Endothelial cell of umbilical vein (primary cell): ENCODE measurements around the gene TEX11. TPM values are rescaled to one million over a fixed set of nuclear protein-coding genes. Genes with fewer than 3 reads are reported as not detected.
"Not testable (repeated sequence)": the region's sequence is repeated elsewhere in the genome, so short reads cannot be mapped to it uniquely, and the experiment has no call there.

ENCODE experiments used
- BruUV-seq: library from RNA; stranded (reverse); fragments of 400-500 nt; replicated peaks from 2 replicates; lab custom pipeline; 2021; lab: Mats Ljungman, UMichigan
- CTCF ChIA-PET: fragments of 300-600, 350-600 bp; sonication (Branson Sonifier 250); formaldehyde crosslinking; loops from one replicate; lab custom pipeline; 2021; ENCODE audit warnings: antibody characterized with exemption, inconsistent platforms; lab: Charles Lee
- POLR2A ChIA-PET: fragments of 300-600, 350-600 bp; sonication (Branson Sonifier 250); formaldehyde crosslinking; loops from one replicate; lab custom pipeline; 2021; ENCODE audit warnings: antibody characterized with exemption, inconsistent platforms; lab: Charles Lee
- DNase-seq: peaks from one replicate; pipeline ENCODE4 v3.0.0-alpha.2; 2011; ENCODE audit warnings: low read depth, low spot score
- FAIRE-seq: peaks from 2 replicates; lab custom pipeline; 2011; peaks lifted over from hg19 to GRCh38; lab: Jason Lieb, UNC
- H2AFZ ChIP-seq: 2 replicates; pipeline ENCODE4 v1.6.0; 2012; ENCODE audit warnings: low read depth, low read length, control low read depth, inconsistent platforms
- H3K27ac ChIP-seq: 2 replicates; pipeline ENCODE4 v1.5.1; 2011; ENCODE audit warnings: low read depth, mild to moderate bottlenecking, control low read depth, low read length, moderate library complexity; ENCODE audit not compliant: insufficient read depth
- H3K27me3 ChIP-seq, 2 experiments: 2 replicates each; pipeline versions ENCODE4 v1.6.0 to v1.6.1; 2011; ENCODE audit warnings: low read length in 2 of 2, mixed read lengths in 1 of 2; ENCODE audit not compliant: control insufficient read depth in 2 of 2, insufficient read depth in 2 of 2
- H3K36me3 ChIP-seq, 2 experiments: 2 replicates in 1 of 2; 3 replicates in 1 of 2; pipeline ENCODE4 v1.5.1; 2011; ENCODE audit warnings: low read length in 2 of 2, mild to moderate bottlenecking in 1 of 2, moderate library complexity in 1 of 2; ENCODE audit not compliant: control insufficient read depth in 2 of 2, insufficient read depth in 2 of 2; ENCODE audit errors: extremely low read depth in 1 of 2
- H3K4me1 ChIP-seq: 3 replicates; pipeline ENCODE4 v1.5.1; 2011; ENCODE audit warnings: mild to moderate bottlenecking, low read length; ENCODE audit not compliant: control insufficient read depth, insufficient read depth; ENCODE audit errors: extremely low read depth
- H3K4me2 ChIP-seq: 2 replicates; pipeline ENCODE4 v1.6.1; 2011; ENCODE audit warnings: low read length, control low read depth, mixed read lengths; ENCODE audit not compliant: insufficient read depth
- H3K4me3 ChIP-seq, 3 experiments: fragments of 200-600 bp in 1 of 3; sonication (generic), shearing (Covaris generic) in 1 of 3; replicated peaks in 1 of 3; 2 replicates each; pipeline ENCODE4 v1.5.1; 2011 to 2016; ENCODE audit warnings: control low read depth in 3 of 3, low read length in 3 of 3, mild to moderate bottlenecking in 2 of 3, inconsistent platforms in 1 of 3, low read depth in 1 of 3, moderate library complexity in 1 of 3; ENCODE audit not compliant: insufficient read depth in 1 of 3
- H3K79me2 ChIP-seq: 2 replicates; pipeline ENCODE4 v1.6.0; 2012; ENCODE audit warnings: low read length, inconsistent platforms; ENCODE audit not compliant: control insufficient read depth, insufficient read depth
- H3K9ac ChIP-seq: replicated peaks from 2 replicates; pipeline ENCODE3; 2011; ENCODE audit warnings: low read length, control low read depth; ENCODE audit not compliant: insufficient read depth; ENCODE audit errors: extremely low read depth
- H3K9me1 ChIP-seq: replicated peaks from 3 replicates; pipeline ENCODE4 v1.6.0; 2011; ENCODE audit warnings: mild to moderate bottlenecking, low read length; ENCODE audit not compliant: control insufficient read depth, insufficient read depth; ENCODE audit errors: extremely low read depth
- H3K9me3 ChIP-seq: replicated peaks from 2 replicates; pipeline ENCODE4 v1.5.1; 2012; ENCODE audit warnings: low read length, inconsistent platforms; ENCODE audit not compliant: control insufficient read depth, insufficient read depth
- H4K20me1 ChIP-seq: replicated peaks from 2 replicates; pipeline ENCODE3; 2011; ENCODE audit warnings: mild to moderate bottlenecking, low read length; ENCODE audit not compliant: control insufficient read depth, insufficient read depth; ENCODE audit errors: extremely low read depth
- EZH2 ChIP-seq: IDR thresholded peaks from 2 replicates; pipeline ENCODE4 v1.6.1; 2012; ENCODE audit warnings: borderline replicate concordance, low read depth, mild to moderate bottlenecking, moderate library complexity, low read length, inconsistent platforms; ENCODE audit not compliant: severe bottlenecking
- FOS ChIP-seq: IDR thresholded peaks from 2 replicates; pipeline ENCODE4 v1.6.1; 2011; ENCODE audit warnings: mild to moderate bottlenecking, low read length, moderate library complexity, borderline replicate concordance; ENCODE audit not compliant: insufficient read depth
- GATA2 ChIP-seq: IDR thresholded peaks from 2 replicates; pipeline ENCODE4 v1.7.0; 2011; ENCODE audit warnings: low read depth, mild to moderate bottlenecking, moderate library complexity, mixed read lengths, low read length; ENCODE audit not compliant: insufficient read length, insufficient read depth
- JUN ChIP-seq: IDR thresholded peaks from 2 replicates; pipeline ENCODE4 v1.6.1; 2011; ENCODE audit warnings: borderline replicate concordance, low read depth; ENCODE audit not compliant: insufficient read length, insufficient read depth
- MYC ChIP-seq: IDR thresholded peaks from one replicate; pipeline ENCODE4 v1.6.1; 2011; ENCODE audit warnings: mild to moderate bottlenecking, low read depth, low read length
- POLR2A ChIP-seq: IDR thresholded peaks from 2 replicates; pipeline ENCODE4 v1.6.1; 2012; ENCODE audit warnings: low read depth, mild to moderate bottlenecking, control low read depth, low read length
- POLR2AphosphoS5 ChIP-seq: IDR thresholded peaks from 2 replicates; pipeline ENCODE4 v1.6.1; 2012; ENCODE audit warnings: low read depth, mild to moderate bottlenecking, control low read depth, low read length, moderate library complexity; ENCODE audit not compliant: insufficient read depth
- dilution Hi-C: fragments of 300-500 bp; cut with MboI; formaldehyde crosslinking; loops from one replicate; pipeline ENCODE4 v1.15.0; 2019; ENCODE audit warnings: low sequenced_read_pairs; ENCODE audit not compliant: extremely low pct_ligation_motif_present
- intact Hi-C: fragments of 100-400 bp; cut with micrococcal nuclease; formaldehyde crosslinking; loops from one replicate; pipeline ENCODE4 v1.10.0; 2022
- polyA plus RNA-seq, 4 experiments: library from polyadenylated mRNA; depleted of rRNA in 3 of 4; stranded (reverse) in 3 of 4; unstranded in 1 of 4; fragments of >200 nt; gene quantifications; 2 replicates each; pipeline versions ENCODE4 v1.2.1 to v1.2.3, GENCODE V29; 2011 to 2012; ENCODE audit warnings: missing spikeins in 1 of 4
- total RNA-seq: library from RNA; stranded (reverse); gene quantifications from 2 replicates; pipeline ENCODE4 v1.2.3, GENCODE V29; 2021
- TF ChIP-seq, protein P1 (sequence below), 2 donors: IDR thresholded peaks; 1 replicate in 1 of 2; 2 replicates in 1 of 2; pipeline ENCODE4 v1.5.1; 2011; ENCODE audit warnings: low read length in 2 of 2, mild to moderate bottlenecking in 2 of 2, moderate library complexity in 2 of 2, control low read depth in 1 of 2, inconsistent platforms in 1 of 2, low read depth in 1 of 2; ENCODE audit not compliant: insufficient read depth in 1 of 2; ENCODE audit errors: extremely low read depth in 1 of 2

TEX11 gene
- total and polyA plus RNA-seq, 2 donors (not counting 3 experiments of a cell fraction or from before 2014, with no cell fraction given): not detected

DNA sequence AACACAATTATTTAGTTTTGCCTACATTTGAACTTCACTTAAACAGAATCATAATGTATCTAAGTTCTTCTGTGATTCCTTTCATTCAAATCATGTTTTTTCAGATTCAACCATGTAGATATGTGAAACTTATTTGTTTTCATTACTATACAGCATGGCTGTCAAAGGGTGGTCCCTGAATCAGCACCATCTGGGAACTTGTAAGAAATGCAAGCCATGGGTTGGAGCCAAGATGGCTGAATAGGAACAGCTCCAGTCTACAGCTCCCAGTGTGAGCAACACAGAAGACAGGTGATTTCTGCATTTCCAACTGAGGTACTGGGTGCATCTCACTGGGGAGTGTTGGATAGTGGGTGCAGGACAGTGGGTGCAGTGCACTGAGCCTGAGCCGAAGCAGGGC lies 180.6 kb downstream of the TEX11 start:
- H3K79me2 ChIP-seq, H3K9me3 ChIP-seq, H3K4me3 ChIP-seq, H3K27ac ChIP-seq, POLR2A ChIA-PET, H3K4me2 ChIP-seq, H3K27me3 ChIP-seq, H3K9me1 ChIP-seq, H3K9ac ChIP-seq, CTCF ChIA-PET, H3K4me1 ChIP-seq, BruUV-seq, H2AFZ ChIP-seq, intact Hi-C loops, DNase-seq, dilution Hi-C loops, H4K20me1 ChIP-seq, H3K36me3 ChIP-seq, FAIRE-seq: not testable (repeated sequence)

DNA sequence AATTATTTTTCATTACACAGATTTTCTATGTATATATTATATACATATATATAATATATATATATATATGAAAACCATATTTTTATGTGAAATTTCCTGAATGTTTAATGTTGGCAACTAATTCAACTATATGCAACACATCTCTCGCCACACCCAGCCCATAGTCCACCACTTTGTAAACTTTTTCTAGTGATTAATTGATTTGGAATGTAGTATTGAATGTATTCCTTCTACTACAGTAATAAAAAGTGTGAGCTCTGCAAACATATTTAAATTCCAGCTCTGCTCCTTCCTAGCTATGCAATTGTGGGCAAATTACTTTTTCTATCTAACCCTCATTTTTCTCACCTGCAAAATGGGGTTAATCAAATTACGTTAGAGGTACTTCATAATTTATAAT lies 187.8 kb downstream of the TEX11 start:
- FAIRE-seq (no peak), DNase-seq (no peak)
- no peaks in the 10 kb centered on the region for H3K79me2 ChIP-seq
- CTCF ChIA-PET: no interaction called here
- POLR2A ChIA-PET: no interaction called here
- H3K4me3 ChIP-seq: no peak overlapping the region
- dilution Hi-C loops (no loop called here), intact Hi-C loops (no loop called here)
- H4K20me1 ChIP-seq: no peaks in the 10 kb centered on the region
- BruUV-seq: no TSS peak
- TF ChIP-seq, protein P1, sequence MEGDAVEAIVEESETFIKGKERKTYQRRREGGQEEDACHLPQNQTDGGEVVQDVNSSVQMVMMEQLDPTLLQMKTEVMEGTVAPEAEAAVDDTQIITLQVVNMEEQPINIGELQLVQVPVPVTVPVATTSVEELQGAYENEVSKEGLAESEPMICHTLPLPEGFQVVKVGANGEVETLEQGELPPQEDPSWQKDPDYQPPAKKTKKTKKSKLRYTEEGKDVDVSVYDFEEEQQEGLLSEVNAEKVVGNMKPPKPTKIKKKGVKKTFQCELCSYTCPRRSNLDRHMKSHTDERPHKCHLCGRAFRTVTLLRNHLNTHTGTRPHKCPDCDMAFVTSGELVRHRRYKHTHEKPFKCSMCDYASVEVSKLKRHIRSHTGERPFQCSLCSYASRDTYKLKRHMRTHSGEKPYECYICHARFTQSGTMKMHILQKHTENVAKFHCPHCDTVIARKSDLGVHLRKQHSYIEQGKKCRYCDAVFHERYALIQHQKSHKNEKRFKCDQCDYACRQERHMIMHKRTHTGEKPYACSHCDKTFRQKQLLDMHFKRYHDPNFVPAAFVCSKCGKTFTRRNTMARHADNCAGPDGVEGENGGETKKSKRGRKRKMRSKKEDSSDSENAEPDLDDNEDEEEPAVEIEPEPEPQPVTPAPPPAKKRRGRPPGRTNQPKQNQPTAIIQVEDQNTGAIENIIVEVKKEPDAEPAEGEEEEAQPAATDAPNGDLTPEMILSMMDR (IDR thresholded peaks at IDR 0.05; ENCODE audit: extremely low read depth in 1 of 2, insufficient read depth in 1 of 2, low read depth in 1 of 2, low read length in 2 of 2): no peak
- TF ChIP-seq FOS (no peak), POLR2A (no peak), MYC (no peak), GATA2 (no peak), JUN (no peak), POLR2AphosphoS5 (no peak), EZH2 (no peak)
- H3K9me3 ChIP-seq: no peaks in the 10 kb centered on the region
- H3K27ac ChIP-seq: no peak overlapping the region
- H3K4me2 ChIP-seq: no peak overlapping the region
- H3K27me3 ChIP-seq: no peaks in the 10 kb centered on the region
- no peaks in the 10 kb centered on the region for H3K9me1 ChIP-seq
- no peaks in the 10 kb centered on the region for H3K36me3 ChIP-seq
- H2AFZ ChIP-seq: no peak overlapping the region
- no peak overlapping the region for H3K9ac ChIP-seq
- no peaks in the 10 kb centered on the region for H3K4me1 ChIP-seq

DNA sequence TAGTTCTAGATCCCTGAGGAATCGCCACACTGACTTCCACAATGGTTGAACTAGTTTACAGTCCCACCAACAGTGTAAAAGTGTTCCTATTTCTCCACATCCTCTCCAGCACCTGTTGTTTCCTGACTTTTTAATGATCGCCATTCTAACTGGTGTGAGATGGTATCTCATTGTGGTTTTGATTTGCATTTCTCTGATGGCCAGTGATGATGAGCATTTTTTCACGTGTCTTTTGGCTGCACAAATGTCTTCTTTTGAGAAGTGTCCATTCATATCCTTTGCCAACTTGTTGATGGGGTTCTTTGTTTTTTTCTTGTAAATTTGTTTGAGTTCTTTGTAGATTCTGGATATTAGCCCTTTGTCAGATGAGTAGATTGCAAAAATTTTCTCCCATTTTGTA lies 197.2 kb downstream of the TEX11 start:
- H3K9me3 ChIP-seq, dilution Hi-C loops, intact Hi-C loops: not testable (repeated sequence)

More for the DNA sequence above, 197.2 kb downstream of the TEX11 start:
- H4K20me1 ChIP-seq, H3K27ac ChIP-seq, H3K4me3 ChIP-seq, BruUV-seq, H3K4me1 ChIP-seq, DNase-seq, FAIRE-seq, POLR2A ChIA-PET, H3K9me1 ChIP-seq, H3K9ac ChIP-seq, H3K27me3 ChIP-seq, CTCF ChIA-PET, H3K4me2 ChIP-seq, H2AFZ ChIP-seq, H3K36me3 ChIP-seq, H3K79me2 ChIP-seq: not testable (repeated sequence)
